ENCODE results near the gene ADARB1. TPM values are rescaled to one million over a fixed set of nuclear protein-coding genes. Genes with fewer than 3 reads are reported as not detected.

The ADARB1 gene
- polyA plus RNA-seq, 1 donor (not counting 4 experiments of a cell fraction or from before 2014, with no cell fraction given) = 13.0 TPM

- Histone ChIP-seq H3K9me3 (ENCODE audit: control insufficient read depth, low read depth, low read length) (no peaks in the 10 kb centered on the region), H4K20me1 (ENCODE audit: control insufficient read depth, extremely low read depth, insufficient read depth, low read length) (peaks cover 6% of the 10 kb centered on the region), H3K27me3 (ENCODE audit: control insufficient read depth, extremely low read depth, insufficient read depth, low read length) (peaks cover 4% of the 10 kb centered on the region), H3K4me3 (ENCODE audit: control insufficient read depth in 2 of 3, extremely low read depth in 1 of 3, insufficient read depth in 2 of 3, low read depth in 1 of 3, low read length in 3 of 3) (no peak overlapping the region), H3K36me3 (ENCODE audit: control insufficient read depth in 2 of 2, extremely low read depth in 1 of 2, insufficient read depth in 2 of 2, low read length in 2 of 2) (peaks cover 2 to 9% of the 10 kb centered on the region in 2 experiments), H3K79me2 (ENCODE audit: control insufficient read depth, insufficient read depth, low read length) (no peaks in the 10 kb centered on the region), H3K9ac (ENCODE audit: control insufficient read depth, extremely low read depth, insufficient read depth, low read length) (no peak overlapping the region), H3K4me2 (ENCODE audit: control insufficient read depth, extremely low read depth, insufficient read depth, low read depth, low read length) (no peak overlapping the region), H3K27ac (ENCODE audit: control insufficient read depth, insufficient read depth, low read length) (no peak overlapping the region), H3K4me1 (ENCODE audit: control insufficient read depth, extremely low read depth, insufficient read depth, low read length) (peaks cover 28% of the 10 kb centered on the region), H3K9me1 (ENCODE audit: control insufficient read depth, extremely low read depth, insufficient read depth, low read length) (peaks cover 2% of the 10 kb centered on the region), H2AFZ (ENCODE audit: control insufficient read depth, low read length) (no peak overlapping the region)
- DNase-seq (ENCODE audit: low read depth, low spot score) (no peak), FAIRE-seq (no peak)
- no peak for TF ChIP-seq EZH2 (IDR thresholded peaks at IDR 0.05; ENCODE audit: low read length)
- TF ChIP-seq CTCF (optimal IDR thresholded peaks at IDR 0.05 in 1 of 3, IDR thresholded peaks at IDR 0.05 in 1 of 3, conservative IDR thresholded peaks at IDR 0.05 in 1 of 3; ENCODE audit: extremely low read depth in 1 of 3, insufficient read depth in 2 of 3, low read length in 3 of 3) = no peak
- dilution Hi-C loops (cut with MboI; ENCODE audit: extremely low pct_ligation_motif_present, low sequenced_read_pairs) = no loop called here
Measured at GRCh38 chr21:45225741-45226327, 151.5 kb downstream of the ADARB1 start.

DNA sequence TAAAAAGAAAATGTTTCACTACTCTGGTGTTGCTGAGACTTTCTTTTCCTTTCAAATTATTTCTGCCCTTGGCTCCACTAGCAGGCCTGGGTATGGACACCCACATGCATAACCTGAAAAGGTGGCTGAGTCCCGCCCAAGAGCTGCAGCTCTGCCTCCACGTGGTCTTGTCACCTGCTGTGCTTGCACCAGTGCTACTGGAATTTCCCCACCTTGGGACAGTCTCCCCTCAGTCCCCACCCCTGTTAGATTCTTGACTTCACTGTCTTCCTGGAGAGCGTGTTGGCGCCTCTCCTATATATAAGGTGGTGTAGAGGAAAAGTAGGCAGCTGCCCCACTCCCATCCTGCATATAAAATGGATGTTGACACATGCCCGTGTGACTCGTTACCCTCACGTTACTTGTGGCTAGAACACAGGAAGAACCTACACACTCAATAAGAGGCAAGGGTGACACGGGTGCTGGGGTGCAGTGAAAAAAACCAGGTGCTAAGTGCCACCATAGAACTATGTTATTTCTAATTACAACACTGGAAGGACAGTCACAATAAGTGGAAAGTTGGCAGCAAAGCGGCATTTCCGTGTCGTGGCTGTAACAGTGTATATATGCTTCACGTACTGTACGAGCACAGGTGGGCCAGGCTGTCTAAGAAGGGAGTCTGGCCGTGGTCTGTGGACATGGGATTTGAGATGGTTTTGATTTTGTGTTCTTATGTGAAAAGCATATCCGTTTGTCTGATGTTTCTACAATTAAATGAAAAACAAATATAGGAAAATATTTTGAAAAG is 152.4 kb downstream of the ADARB1 start:
- Histone ChIP-seq H3K9me1 (ENCODE audit: control insufficient read depth, extremely low read depth, insufficient read depth, low read length) (peaks cover 2% of the 10 kb centered on the region), H3K79me2 (ENCODE audit: control insufficient read depth, insufficient read depth, low read length) (no peaks in the 10 kb centered on the region), H3K27me3 (ENCODE audit: control insufficient read depth, extremely low read depth, insufficient read depth, low read length) (peaks cover 4% of the 10 kb centered on the region), H3K9ac (ENCODE audit: control insufficient read depth, extremely low read depth, insufficient read depth, low read length) (no peak overlapping the region), H3K27ac (ENCODE audit: control insufficient read depth, insufficient read depth, low read length) (no peak overlapping the region), H3K9me3 (ENCODE audit: control insufficient read depth, low read depth, low read length) (no peaks in the 10 kb centered on the region), H3K4me1 (ENCODE audit: control insufficient read depth, extremely low read depth, insufficient read depth, low read length) (peaks cover 28% of the 10 kb centered on the region), H4K20me1 (ENCODE audit: control insufficient read depth, extremely low read depth, insufficient read depth, low read length) (peaks cover 6% of the 10 kb centered on the region), H3K4me2 (ENCODE audit: control insufficient read depth, extremely low read depth, insufficient read depth, low read depth, low read length) (no peak overlapping the region), H2AFZ (ENCODE audit: control insufficient read depth, low read length) (no peak overlapping the region), H3K36me3 (ENCODE audit: control insufficient read depth in 2 of 2, extremely low read depth in 1 of 2, insufficient read depth in 2 of 2, low read length in 2 of 2) (peaks cover 0 to 9% of the 10 kb centered on the region in 2 experiments), H3K4me3 (ENCODE audit: control insufficient read depth in 2 of 3, extremely low read depth in 1 of 3, insufficient read depth in 2 of 3, low read depth in 1 of 3, low read length in 3 of 3) (no peak overlapping the region)
- TF ChIP-seq CTCF (optimal IDR thresholded peaks at IDR 0.05 in 1 of 3, IDR thresholded peaks at IDR 0.05 in 1 of 3, conservative IDR thresholded peaks at IDR 0.05 in 1 of 3; ENCODE audit: extremely low read depth in 1 of 3, insufficient read depth in 2 of 3, low read length in 3 of 3) (no peak), EZH2 (IDR thresholded peaks at IDR 0.05; ENCODE audit: low read length) (no peak)
- no peak for FAIRE-seq
- dilution Hi-C loops (cut with MboI; ENCODE audit: extremely low pct_ligation_motif_present, low sequenced_read_pairs) = no loop called here
- DNase-seq (ENCODE audit: low read depth, low spot score) = no peak
